ENCODE results near the gene CCDC136.

CCDC136 gene

GRCh38 chr7:128807191-128807590 is 15.4 kb downstream of the CCDC136 start:
- DNase-seq = no peak

GRCh38 chr7:128809363-128809762 is 17.6 kb downstream of the CCDC136 start:
- no peak for DNase-seq

- DNase-seq = no peak
Observed at GRCh38 chr7:128810473-128810872, 18.7 kb downstream of the CCDC136 start.

- no peak for DNase-seq
Observed at GRCh38 chr7:128810997-128811396, 19.2 kb downstream of the CCDC136 start.

- DNase-seq = no peak
Observed at GRCh38 chr7:128811631-128812430, 20.1 kb downstream of the CCDC136 start.

- DNase-seq = no peak
Observed at GRCh38 chr7:128812514-128813168, 20.9 kb downstream of the CCDC136 start.

GRCh38 chr7:128814499-128814898 is 22.7 kb downstream of the CCDC136 start:
- DNase-seq = no peak

- no peak for DNase-seq
Observed at GRCh38 chr7:128815289-128815942, 23.6 kb downstream of the CCDC136 start.

GRCh38 chr7:128818694-128819093 is 26.9 kb downstream of the CCDC136 start:
- no peak for DNase-seq

- no peak for DNase-seq
Observed at GRCh38 chr7:128821724-128822123, 30.0 kb downstream of the CCDC136 start.

- DNase-seq = no peak
Observed at GRCh38 chr7:128826512-128826911, 34.7 kb downstream of the CCDC136 start.

GRCh38 chr7:128826916-128827247 is 35.1 kb downstream of the CCDC136 start:
- DNase-seq = no peak

GRCh38 chr7:128827248-128827958 is 35.6 kb downstream of the CCDC136 start:
- no peak for DNase-seq

GRCh38 chr7:128827971-128828711 is 36.4 kb downstream of the CCDC136 start:
- DNase-seq = no peak

GRCh38 chr7:128829391-128830166 is 37.8 kb downstream of the CCDC136 start:
- DNase-seq = no peak

GRCh38 chr7:128830231-128831177 is 38.7 kb downstream of the CCDC136 start, which contains the start of gene FLNC:
Gene FLNC (plus strand): TSS chr7:128830406. CDS start chr7:128830638, 232 bp downstream.
- no peak for DNase-seq

- peak; percentile 25 for DNase-seq
Observed at GRCh38 chr7:128831178-128831993, 39.6 kb downstream of the CCDC136 start.

- peak; percentile 41 for DNase-seq
Observed at GRCh38 chr7:128831994-128832879, 40.5 kb downstream of the CCDC136 start.

GRCh38 chr7:128832880-128833147 is 41.0 kb downstream of the CCDC136 start:
- DNase-seq = no peak

Data from NCI-H524 treated with DMSO at 0.1 percent for 48 hours (cell line).